HG03103 (cell line): ENCODE measurements around the gene OPALIN.

Source experiments
- ATAC-seq: cut with Tn5 transposase; IDR thresholded peaks from one replicate; pipeline ENCODE4 v1.9.1; 2021; ENCODE audit warnings: low read depth; ENCODE audit not compliant: unreplicated experiment

OPALIN gene

GRCh38 chr10:96341219-96342182 is 17.3 kb downstream of the OPALIN start:
- no peak for ATAC-seq

- peak; percentile 70 for ATAC-seq
Observed at GRCh38 chr10:96339956-96340904, 18.6 kb downstream of the OPALIN start.

GRCh38 chr10:96339383-96339782 is 19.4 kb downstream of the OPALIN start:
- no peak for ATAC-seq

- ATAC-seq = no peak
Observed at GRCh38 chr10:96338279-96338925, 20.4 kb downstream of the OPALIN start.

DNA sequence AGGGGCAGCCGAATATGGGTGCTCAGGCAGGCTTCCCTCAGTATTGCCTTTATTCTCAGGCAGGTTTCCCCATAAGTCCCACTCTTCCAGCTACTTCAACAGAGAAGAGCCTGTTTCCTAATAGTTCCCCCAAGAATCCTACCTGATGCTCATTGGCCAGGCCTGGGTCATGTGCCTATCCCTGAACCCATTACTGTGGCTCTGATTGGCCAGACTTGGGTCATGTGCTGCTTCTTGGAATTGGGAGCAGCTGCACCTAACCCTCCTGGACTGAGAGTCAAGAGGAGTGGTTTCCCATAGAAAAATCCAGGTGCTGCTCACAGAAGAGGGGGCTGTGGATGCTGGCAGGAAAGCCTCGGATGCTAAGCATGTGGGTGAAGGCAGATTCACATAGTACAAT is 21.7 kb downstream of the OPALIN start:
- no peak for ATAC-seq

- no peak for ATAC-seq
Observed at GRCh38 chr10:96334616-96335526, 23.9 kb downstream of the OPALIN start.

- no peak for ATAC-seq
Observed at GRCh38 chr10:96333101-96333500, 25.7 kb downstream of the OPALIN start.

DNA sequence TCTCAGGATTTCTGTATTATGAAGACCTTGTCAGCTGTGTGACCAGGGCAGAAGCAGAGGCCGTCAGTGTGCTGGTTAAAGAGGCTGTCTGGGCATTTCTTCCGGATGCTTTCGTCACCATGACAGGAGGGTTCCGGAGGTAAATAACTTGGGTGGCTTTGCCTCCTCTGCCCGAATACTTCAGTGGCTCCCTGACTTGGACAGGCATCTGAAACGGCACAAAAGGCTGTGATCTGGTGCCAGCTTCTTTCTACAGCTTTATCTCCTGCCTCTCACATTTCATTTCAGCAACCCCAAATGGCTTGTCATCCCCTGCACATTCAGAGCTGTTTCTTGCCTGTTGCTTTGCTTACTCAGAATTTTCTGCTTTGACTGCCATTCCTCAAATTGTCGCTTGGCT is 31.3 kb downstream of the OPALIN start:
- ATAC-seq = no peak

DNA sequence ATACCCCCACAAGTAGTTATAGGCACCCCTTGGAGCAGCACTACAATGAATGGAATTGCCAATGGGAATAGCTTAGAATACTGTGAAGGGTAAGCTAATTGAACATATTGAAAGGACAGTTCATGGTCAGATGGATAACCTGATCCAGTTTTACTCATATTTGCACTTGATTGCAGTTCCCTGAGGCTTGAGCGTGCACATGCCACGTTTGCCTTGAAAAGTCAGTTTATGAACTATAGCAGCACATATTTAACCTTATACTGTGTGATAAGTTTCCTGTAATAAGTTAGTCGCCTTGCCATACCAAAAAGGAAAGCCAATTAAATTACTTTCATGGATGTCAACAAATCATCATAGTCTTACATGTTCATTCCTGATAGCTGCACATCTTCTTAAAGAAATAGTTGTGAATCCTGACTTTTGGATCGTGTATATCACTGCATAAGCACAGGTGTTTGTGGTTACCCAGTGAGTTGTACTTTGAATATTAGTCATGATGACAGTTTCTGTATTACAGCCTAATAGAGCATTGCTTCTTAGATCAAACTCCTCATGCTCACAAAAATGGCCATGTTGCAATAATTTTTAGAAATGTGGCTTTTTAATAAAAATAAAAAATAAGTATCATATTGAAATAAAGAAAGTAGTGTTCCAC is 33.0 kb downstream of the OPALIN start:
- ATAC-seq = peak; percentile 84

GRCh38 chr10:96324447-96324846 is 34.4 kb downstream of the OPALIN start:
- no peak for ATAC-seq

GRCh38 chr10:96322275-96322674 is 36.5 kb downstream of the OPALIN start:
- ATAC-seq = no peak

- ATAC-seq = no peak
Observed at GRCh38 chr10:96321822-96322221, 37.0 kb downstream of the OPALIN start.

- no peak for ATAC-seq
Observed at GRCh38 chr10:96319754-96320474, 38.9 kb downstream of the OPALIN start.

DNA sequence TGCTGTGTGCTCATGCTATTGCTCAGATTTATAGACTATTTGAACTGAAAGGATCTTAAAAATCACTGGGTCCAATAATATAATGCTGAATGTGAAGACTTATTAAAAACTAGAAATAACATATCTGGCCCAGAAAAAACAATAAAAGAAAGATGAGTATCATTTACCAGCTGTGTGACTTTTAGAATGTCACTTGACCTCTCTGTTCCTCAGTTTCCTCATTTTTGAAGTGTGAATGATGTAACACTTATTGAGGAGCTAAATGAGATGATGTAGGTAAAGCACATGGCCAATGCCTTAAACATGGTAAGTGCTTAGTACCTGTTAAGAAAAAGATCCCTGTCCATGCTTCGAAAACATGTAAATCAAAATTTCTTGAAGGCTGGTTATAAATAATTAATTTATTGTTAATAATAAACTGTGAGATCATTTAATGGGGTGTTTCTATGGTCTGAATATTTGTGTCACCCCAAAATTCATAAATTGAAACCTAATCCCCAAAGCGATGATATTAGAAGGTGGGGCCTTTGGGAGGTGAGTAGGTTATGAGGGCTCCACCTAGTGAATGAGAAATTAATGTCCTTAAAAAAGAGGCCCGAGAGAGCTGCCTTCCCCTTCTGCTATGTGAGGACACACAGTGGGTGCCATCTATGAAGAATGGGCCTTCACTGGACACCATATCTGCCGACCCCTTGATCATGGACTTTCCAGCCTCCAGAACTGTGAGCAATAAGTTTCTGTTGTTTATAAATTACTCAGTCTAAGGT is 41.6 kb downstream of the OPALIN start:
- ATAC-seq = no peak

GRCh38 chr10:96313344-96313743 is 45.5 kb downstream of the OPALIN start:
- ATAC-seq = no peak

DNA sequence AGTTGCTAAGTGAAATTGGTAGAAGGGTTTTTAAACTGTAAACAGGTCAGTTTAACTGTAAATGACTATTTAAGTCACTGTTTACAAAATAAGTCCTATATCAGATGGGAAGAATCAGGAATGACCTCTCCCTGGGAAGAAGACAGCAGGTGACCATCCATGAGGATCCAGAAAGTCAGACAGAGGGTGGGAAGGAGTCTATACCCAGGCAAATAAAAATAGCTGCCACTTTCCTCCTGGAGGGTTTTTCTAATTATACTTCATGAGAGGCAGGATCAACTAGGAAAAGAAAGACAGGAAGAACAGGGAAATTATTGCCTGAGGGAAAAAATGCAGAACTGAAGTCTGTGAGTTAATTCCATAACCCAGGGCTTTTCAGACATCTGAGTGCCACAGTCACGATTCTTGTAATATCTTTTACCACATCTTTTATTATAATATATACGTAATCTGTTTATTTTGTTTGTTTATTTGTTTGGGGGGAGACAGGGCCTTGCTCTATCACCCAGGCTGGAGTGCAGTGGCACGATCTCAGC is 47.6 kb downstream of the OPALIN start:
- no peak for ATAC-seq

DNA sequence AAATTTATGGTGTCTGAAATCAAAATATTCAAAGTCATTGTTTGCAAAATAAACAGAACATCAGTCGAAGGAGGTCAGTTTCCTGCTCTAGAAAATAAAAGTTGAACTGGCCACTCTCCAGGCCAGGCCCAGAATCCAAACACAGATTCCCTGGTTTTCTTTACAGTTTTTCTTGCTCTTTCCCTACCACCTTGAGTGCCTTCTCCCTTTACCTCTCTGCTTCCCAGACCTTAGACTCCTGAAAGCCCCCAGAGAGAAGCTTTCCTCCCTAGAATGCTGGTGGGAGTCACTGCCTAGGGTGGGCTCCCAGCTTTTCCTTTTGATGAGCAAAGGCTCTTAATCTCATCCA is 48.5 kb downstream of the OPALIN start:
- ATAC-seq = no peak
